NCI-H1048 (cell line): ENCODE measurements around the gene CPAMD8.
"Not testable (repeated sequence)": the region's sequence is repeated elsewhere in the genome, so short reads cannot be mapped to it uniquely, and the experiment has no call there.

Experiments
- DNase-seq: peaks from one replicate; lab custom pipeline; 2025; lab: John Stamatoyannopoulos, UW

Gene CPAMD8

DNA sequence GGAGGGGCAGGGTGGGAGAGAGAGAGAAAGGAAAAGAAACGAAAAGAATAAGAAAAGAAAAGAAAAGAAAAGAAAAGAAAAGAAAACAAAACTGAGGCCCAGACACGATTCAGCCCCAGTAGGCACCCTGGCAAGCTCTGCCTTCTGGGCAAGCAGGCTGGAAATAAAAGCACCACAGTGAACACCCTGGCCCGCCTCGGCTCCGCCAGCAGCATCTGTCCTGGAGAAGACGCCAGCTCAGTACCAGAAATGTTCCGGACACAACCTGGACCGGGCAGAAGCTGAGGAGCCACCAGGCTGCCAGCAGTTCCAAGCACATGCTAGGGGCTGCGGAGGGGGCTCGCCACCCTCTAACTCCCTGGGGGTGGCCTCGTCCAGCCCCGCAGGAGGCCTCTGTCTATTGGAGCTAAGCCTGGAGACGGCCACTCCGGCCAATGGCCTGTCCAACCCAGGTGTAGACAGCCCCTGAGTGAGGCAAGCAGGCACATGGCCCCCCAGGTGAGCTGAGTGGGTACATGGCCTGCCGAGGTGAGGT, 11.4 kb upstream of the CPAMD8 start:
- no peak for DNase-seq

GRCh38 chr19:17037184-17037583, 10.6 kb upstream of the CPAMD8 start:
- no peak for DNase-seq

- no peak for DNase-seq
These were observed 10.0 kb upstream of the CPAMD8 start for GRCh38 chr19:17036640-17037039.

DNA sequence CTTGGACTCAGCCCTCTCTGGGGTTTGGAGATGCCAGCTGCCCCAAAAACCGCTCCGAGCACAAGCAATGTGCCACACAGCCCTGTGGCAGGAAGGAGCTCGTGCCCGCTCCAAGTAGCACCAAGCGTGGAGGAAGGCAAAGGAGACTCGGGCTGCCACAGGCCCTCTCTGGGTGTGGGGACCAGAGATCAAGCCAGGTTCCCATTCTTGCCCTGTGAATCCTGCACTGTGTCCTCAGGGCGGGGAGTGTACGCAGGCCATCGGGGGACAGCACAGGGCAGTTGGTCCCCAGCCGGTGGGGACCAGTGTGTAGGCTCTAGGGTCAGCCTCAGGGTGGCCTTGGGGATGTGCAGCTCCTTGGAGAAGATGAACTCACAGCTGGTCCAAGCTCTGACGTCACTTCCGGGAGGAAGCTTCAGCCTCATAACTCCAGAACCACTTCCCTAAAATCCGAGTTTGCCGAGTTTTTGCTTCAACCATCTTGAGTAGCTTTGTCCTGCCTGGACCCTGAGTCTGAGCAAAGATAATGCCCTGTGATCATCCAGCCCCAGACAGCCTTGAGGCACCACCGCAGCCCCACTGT, 9.3 kb upstream of the CPAMD8 start:
- no peak for DNase-seq

GRCh38 chr19:17031741-17032140, 5.1 kb upstream of the CPAMD8 start:
- DNase-seq = no peak

- DNase-seq = no peak
These were observed 945 bp upstream of the CPAMD8 start for GRCh38 chr19:17027535-17027975.

DNA sequence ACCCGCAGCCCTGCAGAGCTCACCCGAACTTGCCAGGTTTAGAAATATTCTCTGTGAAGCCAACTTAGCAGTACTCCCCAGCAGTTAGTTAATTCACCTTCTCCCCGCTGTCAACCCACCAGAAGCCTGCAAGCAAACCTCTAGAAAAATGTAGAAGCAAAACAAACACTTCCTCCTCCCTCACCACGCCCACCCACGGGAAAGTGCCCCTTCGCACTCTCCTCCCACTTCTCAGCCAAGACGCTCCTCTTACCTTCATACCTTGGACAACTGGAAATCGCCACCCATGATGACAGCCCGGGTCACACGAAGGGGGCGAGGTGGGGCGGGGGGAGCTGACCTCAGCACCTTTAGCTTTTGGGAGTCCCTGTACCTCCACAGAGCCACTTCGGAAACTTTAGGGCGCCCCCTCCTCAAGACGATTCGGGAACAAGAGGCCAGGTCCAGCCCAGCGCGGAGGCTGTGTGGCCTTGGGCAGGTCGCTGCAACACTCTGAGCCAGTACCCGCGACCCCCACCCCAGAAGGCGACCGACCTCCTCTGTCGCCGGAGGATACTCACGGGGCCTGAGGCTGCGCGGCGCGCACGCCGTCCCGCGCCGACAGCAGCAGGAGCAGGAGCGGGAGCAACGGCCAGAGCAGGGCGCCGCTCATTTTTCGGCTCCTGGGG, 485 bp downstream of the CPAMD8 start:
- DNase-seq = no peak

GRCh38 chr19:17025361-17025760, 1.2 kb downstream of the CPAMD8 start:
- DNase-seq = no peak

- DNase-seq = not testable (repeated sequence)
These were observed 1.7 kb downstream of the CPAMD8 start for GRCh38 chr19:17024941-17025340.

DNA sequence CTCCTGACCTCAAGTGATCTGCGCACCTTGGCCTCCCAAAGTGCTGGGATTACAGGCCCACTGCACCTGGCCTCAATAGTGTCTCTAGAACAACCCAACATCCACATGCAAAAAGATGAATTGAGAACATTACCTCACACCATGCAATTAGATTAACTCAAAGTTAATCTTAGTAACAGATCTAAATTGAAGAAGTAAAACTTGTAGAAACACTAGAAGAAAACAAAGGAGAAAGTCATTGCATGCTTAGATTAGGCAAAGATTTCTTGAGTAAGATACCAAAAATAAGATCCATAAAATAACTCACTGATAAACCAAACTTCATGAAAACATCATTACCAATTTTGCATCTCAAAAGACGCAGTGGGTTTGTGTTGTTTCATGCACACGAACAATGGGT, 2.8 kb downstream of the CPAMD8 start:
- DNase-seq = no peak

GRCh38 chr19:17022738-17023137, 3.9 kb downstream of the CPAMD8 start:
- DNase-seq = no peak

GRCh38 chr19:17021793-17022590, 4.6 kb downstream of the CPAMD8 start:
- no peak for DNase-seq

DNA sequence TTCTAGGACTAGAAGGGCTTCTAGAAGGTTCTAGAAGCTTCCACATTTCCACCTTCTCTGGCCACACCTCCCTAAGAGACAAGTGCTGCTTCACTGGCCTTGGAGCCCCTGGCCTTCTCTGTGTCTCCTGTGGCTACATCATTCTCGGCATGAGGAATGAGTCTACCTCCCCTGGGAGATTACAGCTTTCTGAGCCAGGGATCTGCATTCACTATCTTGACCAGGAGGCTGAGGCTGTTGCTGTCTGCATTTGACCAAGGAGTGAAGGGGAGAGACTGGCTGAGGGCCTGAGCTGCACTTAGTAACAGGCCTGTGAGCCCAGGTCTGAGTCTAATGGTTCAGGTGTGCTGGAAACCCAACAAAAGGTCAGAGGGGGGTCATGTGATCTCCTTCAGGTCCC, 5.3 kb downstream of the CPAMD8 start:
- DNase-seq = no peak

DNA sequence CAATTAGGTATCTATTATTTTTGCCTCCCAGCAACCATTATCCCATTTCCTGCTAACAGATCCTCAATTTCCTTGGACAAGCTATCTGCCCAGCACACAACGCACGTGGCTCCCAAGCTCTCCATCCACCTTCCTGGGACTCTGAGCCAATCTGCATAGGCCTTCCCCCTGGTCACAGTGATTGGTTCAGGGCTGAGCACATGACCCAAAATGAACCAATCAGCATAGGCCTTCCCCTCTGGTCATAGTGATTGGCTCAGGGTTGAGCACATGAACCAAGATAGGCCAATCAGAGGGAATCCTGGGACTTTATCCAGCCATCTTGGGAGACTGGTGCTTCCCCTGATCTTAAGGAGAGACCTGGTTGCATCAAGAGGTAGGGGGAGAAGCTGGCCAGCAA, 5.8 kb downstream of the CPAMD8 start:
- DNase-seq = no peak

GRCh38 chr19:17020385-17020784, 6.2 kb downstream of the CPAMD8 start:
- DNase-seq = no peak

DNA sequence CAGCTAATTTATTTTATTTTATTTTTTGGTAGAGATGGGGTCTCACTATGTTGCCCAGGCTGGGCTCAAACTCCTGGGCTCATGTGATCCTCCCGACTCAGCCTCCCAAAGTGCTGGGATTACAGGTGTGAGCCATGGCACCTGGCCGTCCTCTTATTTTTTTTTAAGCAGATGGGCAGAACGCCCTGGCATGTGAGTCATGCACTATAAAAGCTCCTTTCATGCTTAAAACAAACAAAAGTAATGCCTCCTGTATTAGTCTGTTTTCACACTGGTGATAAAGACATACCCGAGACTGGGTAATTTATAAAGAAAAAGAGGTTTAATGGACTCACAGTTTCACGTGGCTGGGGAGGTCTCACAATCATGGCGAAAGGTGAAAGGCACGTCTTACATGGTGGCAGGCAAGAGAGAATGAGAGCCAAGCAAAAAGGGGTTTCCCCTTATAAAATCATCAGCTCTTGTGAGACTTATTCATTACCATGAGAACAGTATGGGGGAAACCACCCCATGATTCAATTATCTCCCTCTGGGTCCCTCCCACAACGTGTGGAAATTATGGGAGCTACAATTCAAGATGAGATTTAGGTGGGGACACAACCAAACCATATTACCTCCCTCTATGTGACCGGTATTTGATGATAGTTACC, 12.3 kb downstream of the CPAMD8 start:
- not testable (repeated sequence) for DNase-seq

GRCh38 chr19:17011485-17011884, 15.1 kb downstream of the CPAMD8 start:
- DNase-seq = no peak

- no peak for DNase-seq
These were observed 20.0 kb downstream of the CPAMD8 start for GRCh38 chr19:17006579-17006978.

DNA sequence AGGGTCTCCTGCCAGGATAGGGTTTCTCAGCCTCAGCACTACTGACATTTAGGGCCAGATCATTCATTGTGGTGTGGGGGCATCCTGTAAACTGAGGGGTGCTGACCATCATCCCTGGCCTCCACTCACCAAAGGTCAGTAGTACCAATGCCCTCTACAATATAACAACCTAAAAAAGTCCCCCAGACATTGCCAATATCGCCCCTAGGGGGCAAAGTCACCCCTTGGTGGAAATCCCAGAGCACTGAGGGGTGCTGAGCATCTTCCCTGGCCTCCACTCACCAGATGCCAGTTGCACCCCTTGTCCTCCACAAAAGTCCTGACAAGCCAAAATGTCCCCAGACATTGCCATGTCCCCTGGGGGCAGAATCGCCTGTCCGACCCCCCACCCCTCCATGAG, 21.6 kb downstream of the CPAMD8 start:
- no peak for DNase-seq

DNA sequence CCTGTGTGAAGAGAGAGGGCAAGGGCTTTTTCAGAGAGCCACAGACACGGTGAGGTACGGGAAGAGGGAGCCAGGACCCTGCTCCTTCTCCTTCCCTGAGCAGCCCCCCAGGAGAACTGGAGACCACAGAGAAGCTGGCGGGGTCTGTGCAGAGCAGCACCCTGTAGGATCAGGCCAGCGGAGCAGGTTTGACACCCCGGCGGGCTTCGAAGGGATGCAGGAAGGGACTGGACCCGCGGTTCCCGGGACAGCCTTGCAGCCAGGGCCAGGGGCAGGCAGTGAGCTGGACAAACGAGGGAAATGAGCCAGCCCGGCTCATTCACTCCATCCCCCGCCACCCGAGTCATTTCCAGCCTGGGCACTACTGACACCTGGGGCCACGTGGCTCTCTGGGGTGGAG, 22.2 kb downstream of the CPAMD8 start:
- no peak for DNase-seq

GRCh38 chr19:17002455-17002854, 24.2 kb downstream of the CPAMD8 start:
- DNase-seq = no peak

- DNase-seq = no peak
These were observed 24.9 kb downstream of the CPAMD8 start for GRCh38 chr19:17001603-17002183.
